IMR-90 (cell line): ENCODE results near the gene SYTL3. TPM values are rescaled to one million over a fixed set of nuclear protein-coding genes. Genes with fewer than 3 reads are reported as not detected.

Source experiments
- ATAC-seq: fragments of 200-7000 bp; cut with Tn5 transposase; 2 replicates; pipeline ENCODE4 v1.9.1; 2020; ENCODE audit warnings: low read depth, mild to moderate bottlenecking, moderate library complexity
- BruUV-seq: library from RNA; stranded (reverse); fragments of 400-500 nt; replicated peaks from 2 replicates; lab custom pipeline; 2021; lab: Mats Ljungman, UMichigan
- CTCF ChIA-PET: fragments of 300-600 bp; formaldehyde crosslinking; extraction: SDS; loops from one replicate; lab custom pipeline; 2021; ENCODE audit warnings: antibody characterized with exemption; lab: Yijun Ruan, JAX
- POLR2A ChIA-PET: fragments of 300-600 bp; sonication (Branson Sonifier 250); formaldehyde crosslinking; loops from one replicate; lab custom pipeline; 2022; ENCODE audit warnings: antibody characterized with exemption; ENCODE audit not compliant: unreplicated experiment; lab: Charles Lee
- DNase-seq: peaks from one replicate; pipeline ENCODE4 v3.0.0; 2013
- H2AFZ ChIP-seq: replicated peaks from 2 replicates; pipeline ENCODE3; 2013; ENCODE audit warnings: low read length, mild to moderate bottlenecking; ENCODE audit not compliant: poor library complexity
- H2AK5ac ChIP-seq: 2 replicates; pipeline ENCODE4 v1.6.1; 2013; ENCODE audit warnings: low read depth, low read length, inconsistent platforms
- H2AK9ac ChIP-seq: replicated peaks from 2 replicates; pipeline ENCODE3; 2013; ENCODE audit warnings: mild to moderate bottlenecking, low read depth, low read length, moderate library complexity; ENCODE audit not compliant: poor library complexity
- H2BK120ac ChIP-seq: 2 replicates; pipeline ENCODE4 v1.6.1; 2013; ENCODE audit warnings: low read depth, low read length, inconsistent platforms
- H2BK15ac ChIP-seq: 3 replicates; pipeline ENCODE4 v1.6.1; 2013; ENCODE audit warnings: low read depth, low read length, inconsistent platforms
- H2BK20ac ChIP-seq: 2 replicates; pipeline ENCODE4 v1.6.1; 2013; ENCODE audit warnings: low read depth, mild to moderate bottlenecking, inconsistent platforms, low read length, moderate library complexity
- H2BK5ac ChIP-seq: 2 replicates; pipeline ENCODE4 v1.6.1; 2013; ENCODE audit warnings: mild to moderate bottlenecking, low read depth, low read length, inconsistent platforms; ENCODE audit not compliant: poor library complexity, severe bottlenecking
- H3K14ac ChIP-seq: replicated peaks from 2 replicates; pipeline ENCODE4 v1.6.1; 2013; ENCODE audit warnings: low read depth, low read length, inconsistent platforms
- H3K18ac ChIP-seq: 2 replicates; pipeline ENCODE4 v1.6.1; 2013; ENCODE audit warnings: low read depth, low read length, control low read depth
- H3K23ac ChIP-seq: 2 replicates; pipeline ENCODE4 v1.6.1; 2013; ENCODE audit warnings: low read depth, low read length, inconsistent platforms
- H3K27ac ChIP-seq: 2 replicates; pipeline ENCODE4 v1.5.1; 2013; ENCODE audit warnings: mild to moderate bottlenecking, control low read depth, low read length; ENCODE audit not compliant: insufficient read depth
- H3K27me3 ChIP-seq: 2 replicates; pipeline ENCODE4 v1.6.1; 2013; ENCODE audit warnings: low read length; ENCODE audit not compliant: control insufficient read depth, insufficient read depth
- H3K36me3 ChIP-seq: 2 replicates; pipeline ENCODE4 v1.6.1; 2013; ENCODE audit warnings: low read length, mixed read lengths; ENCODE audit not compliant: control insufficient read depth, insufficient read depth
- H3K4ac ChIP-seq: 2 replicates; pipeline ENCODE4 v1.6.1; 2013; ENCODE audit warnings: low read depth, low read length, inconsistent platforms
- H3K4me1 ChIP-seq: 2 replicates; pipeline ENCODE4 v1.6.1; 2013; ENCODE audit warnings: low read length, mixed read lengths; ENCODE audit not compliant: control insufficient read depth, insufficient read depth
- H3K4me2 ChIP-seq: 2 replicates; pipeline ENCODE4 v1.6.1; 2013; ENCODE audit warnings: low read depth, mild to moderate bottlenecking, control low read depth, low read length, moderate library complexity
- H3K4me3 ChIP-seq: 2 replicates; pipeline ENCODE4 v1.5.1; 2013; ENCODE audit warnings: low read depth, mild to moderate bottlenecking, control low read depth, low read length, moderate library complexity; ENCODE audit not compliant: insufficient read depth
- H3K56ac ChIP-seq: 2 replicates; pipeline ENCODE4 v1.6.1; 2013; ENCODE audit warnings: low read length, inconsistent platforms; ENCODE audit not compliant: insufficient read depth; ENCODE audit errors: extremely low read depth
- H3K79me1 ChIP-seq, 2 experiments: 2 replicates each; pipeline ENCODE4 v1.6.1; 2013; ENCODE audit warnings: low read length in 2 of 2, inconsistent platforms in 1 of 2, low read depth in 1 of 2
- H3K9ac ChIP-seq: 2 replicates; pipeline ENCODE4 v1.6.1; 2013; ENCODE audit warnings: low read depth, low read length, control low read depth
- H3K9me1 ChIP-seq: 2 replicates; pipeline ENCODE4 v1.6.1; 2013; ENCODE audit warnings: low read length, inconsistent platforms; ENCODE audit not compliant: insufficient read depth
- H3K9me3 ChIP-seq: 2 replicates; pipeline ENCODE4 v1.6.1; 2013; ENCODE audit warnings: low read length; ENCODE audit not compliant: control insufficient read depth, insufficient read depth
- H4K20me1 ChIP-seq: 2 replicates; pipeline ENCODE4 v1.6.1; 2013; ENCODE audit warnings: low read length, inconsistent platforms; ENCODE audit not compliant: insufficient read depth
- H4K5ac ChIP-seq: 2 replicates; pipeline ENCODE4 v1.6.1; 2013; ENCODE audit warnings: mild to moderate bottlenecking, low read depth, low read length, control low read depth
- H4K8ac ChIP-seq, 2 experiments: 2 replicates each; pipeline ENCODE4 v1.6.1; 2013; ENCODE audit warnings: low read depth in 2 of 2, low read length in 2 of 2, control low read depth in 1 of 2, inconsistent platforms in 1 of 2
- H4K91ac ChIP-seq: 2 replicates; pipeline ENCODE4 v1.6.1; 2013; ENCODE audit warnings: low read depth, low read length, inconsistent platforms; ENCODE audit not compliant: insufficient read depth
- BHLHE40 ChIP-seq: fragments of 150-350 bp; IDR thresholded peaks from 2 replicates; pipeline ENCODE4 v1.6.1; 2016; ENCODE audit warnings: mild to moderate bottlenecking, low read depth, low read length
- CEBPB ChIP-seq: IDR thresholded peaks from 2 replicates; pipeline ENCODE4 v1.6.1; 2012; ENCODE audit warnings: low read depth, low read length, improper control_type of control experiment
- FOS ChIP-seq: fragments of 150-350 bp; IDR thresholded peaks from 2 replicates; pipeline ENCODE4 v1.6.1; 2016; ENCODE audit warnings: low read depth, low read length
- MAFK ChIP-seq: IDR thresholded peaks from 2 replicates; pipeline ENCODE4 v1.6.1; 2012; ENCODE audit warnings: low read depth, low read length, improper control_type of control experiment
- MXI1 ChIP-seq: IDR thresholded peaks from 2 replicates; pipeline ENCODE4 v1.6.1; 2012; ENCODE audit warnings: low read depth, mild to moderate bottlenecking, low read length, moderate library complexity, borderline replicate concordance
- POLR2A ChIP-seq: IDR thresholded peaks from 2 replicates; pipeline ENCODE4 v1.6.1; 2012; ENCODE audit warnings: mild to moderate bottlenecking, low read depth, low read length
- RFX5 ChIP-seq: IDR thresholded peaks from 2 replicates; pipeline ENCODE4 v1.8.0; 2012; ENCODE audit warnings: low read depth, mild to moderate bottlenecking, low read length, moderate library complexity
- USF2 ChIP-seq: fragments of 150-350 bp; IDR thresholded peaks from 2 replicates; pipeline ENCODE4 v1.6.1; 2017; ENCODE audit warnings: mild to moderate bottlenecking, antibody characterized with exemption, low read length, low read depth
- WGBS, 2 experiments: methylation state at CpG; one replicate each; pipeline versions ENCODE4 v1.1.5 to v1.1.7; 2013; ENCODE audit warnings: missing lambda C conversion rate in 2 of 2; ENCODE audit not compliant: insufficient read length in 1 of 2; ENCODE audit errors: extremely low coverage in 2 of 2; 5-methylcytosine and 5-hydroxymethylcytosine counted together
- dilution Hi-C: fragments of 300-500 bp; cut with HindIII; formaldehyde crosslinking; loops from one replicate; pipeline ENCODE4 v1.14.3; 2018; ENCODE audit warnings: low sequenced_read_pairs; ENCODE audit not compliant: unreplicated experiment
- in situ Hi-C: fragments of 300-500 bp; cut with MboI; formaldehyde crosslinking; loops from 3 replicates; pipeline ENCODE4 v1.14.3; 2019; ENCODE audit warnings: low sequenced_read_pairs, inconsistent platforms, mixed read lengths
- intact Hi-C: fragments of 100-400 bp; cut with micrococcal nuclease; formaldehyde crosslinking; loops from 2 replicates; pipeline ENCODE4 v1.10.0; 2022
- polyA plus RNA-seq, 3 experiments: library from polyadenylated mRNA; depleted of rRNA; stranded (reverse); fragments of >200 nt; gene quantifications; 2 replicates each; pipeline ENCODE4 v1.2.3, GENCODE V29; 2012; ENCODE audit warnings: low replicate concordance in 1 of 3
- total RNA-seq: library from RNA; depleted of rRNA; stranded (reverse); fragments of >200 nt; gene quantifications from 2 replicates; pipeline ENCODE4 v1.2.3, GENCODE V29; 2012
- TF ChIP-seq, protein P1 (sequence below): fragments of 150-350 bp; IDR thresholded peaks from 2 replicates; pipeline ENCODE4 v1.6.1; 2016; ENCODE audit warnings: low read depth, mild to moderate bottlenecking, low read length, moderate library complexity, borderline replicate concordance
- TF ChIP-seq, protein P2 (sequence below): conservative IDR thresholded peaks from 2 replicates; pipeline ENCODE4 v1.5.1; 2012; ENCODE audit warnings: mild to moderate bottlenecking, low read depth, low read length, improper control_type of control experiment

Gene SYTL3
- total and polyA plus RNA-seq, 2 of the 4 experiments (the other 2 are of a cell fraction), result 2.9 to 4.3 TPM

DNA sequence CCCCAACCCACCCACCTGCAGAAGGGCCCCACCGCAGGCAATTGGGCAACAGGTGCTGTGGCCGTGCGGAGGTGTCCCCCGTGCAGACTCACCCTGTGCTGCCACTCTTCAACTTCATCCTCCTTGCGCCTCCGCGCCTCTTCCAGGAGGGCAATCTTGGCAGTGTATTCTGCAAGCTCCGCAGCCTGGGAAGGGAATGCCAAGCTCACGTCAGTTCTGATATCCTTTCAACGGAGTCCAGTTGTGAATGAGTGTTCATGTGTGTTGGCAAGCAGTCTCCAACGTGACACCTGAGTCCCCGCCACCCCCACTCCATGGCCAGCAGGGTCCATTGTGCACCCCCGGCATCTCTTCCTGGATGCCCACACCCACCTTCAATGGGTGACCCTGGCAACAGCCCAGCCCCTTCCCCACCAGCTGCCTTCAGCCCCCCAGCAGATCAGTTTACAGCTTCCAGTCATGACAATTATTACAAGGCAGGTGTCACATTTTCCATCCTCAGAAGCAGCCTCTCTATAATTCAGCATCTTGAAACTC is 119.4 kb downstream of the SYTL3 start:
- Histone ChIP-seq H3K9me3 (no peaks in the 10 kb centered on the region), H2BK15ac (no peak overlapping the region), H2BK5ac (no peak overlapping the region), H3K56ac (no peak overlapping the region), H4K91ac (no peak overlapping the region), H3K79me1 (peaks cover 0 to 6% of the 10 kb centered on the region in 2 experiments; a peak in 3 of 4 replicates), H3K4me3 (no peak overlapping the region), H3K4ac (no peak overlapping the region), H3K36me3 (peaks cover 75% of the 10 kb centered on the region), H3K9me1 (peaks cover 5% of the 10 kb centered on the region; the same call in 1 of the 2 replicates), H4K5ac (no peak overlapping the region), H2BK120ac (no peak overlapping the region), H2BK20ac (no peak overlapping the region), H4K8ac (no peak overlapping the region), H3K27me3 (no peaks in the 10 kb centered on the region), H3K14ac (no peak overlapping the region), H4K20me1 (no peaks in the 10 kb centered on the region), H3K27ac (no peak overlapping the region), H2AFZ (no peak overlapping the region), H3K18ac (no peak overlapping the region), H2AK9ac (no peak overlapping the region), H3K9ac (no peak overlapping the region), H3K4me2 (no peak overlapping the region), H2AK5ac (no peak overlapping the region), H3K4me1 (no peaks in the 10 kb centered on the region), H3K23ac (no peak overlapping the region)
- no CpG with 5 or more reads among the region's 13 CpGs for WGBS, 2 experiments
- in situ Hi-C loops, result no loop called here
- BruUV-seq, result no TSS peak
- no peak for DNase-seq
- CTCF ChIA-PET, result no interaction called here
- dilution Hi-C loops, result no loop called here
- POLR2A ChIA-PET, result no interaction called here
- intact Hi-C loops, result no loop called here
- no peak for ATAC-seq
- TF ChIP-seq CEBPB (no peak), BHLHE40 (no peak), POLR2A (no peak), USF2 (no peak), MXI1 (no peak), FOS (no peak), MAFK (no peak), RFX5 (no peak)
- TF ChIP-seq, protein P1, sequence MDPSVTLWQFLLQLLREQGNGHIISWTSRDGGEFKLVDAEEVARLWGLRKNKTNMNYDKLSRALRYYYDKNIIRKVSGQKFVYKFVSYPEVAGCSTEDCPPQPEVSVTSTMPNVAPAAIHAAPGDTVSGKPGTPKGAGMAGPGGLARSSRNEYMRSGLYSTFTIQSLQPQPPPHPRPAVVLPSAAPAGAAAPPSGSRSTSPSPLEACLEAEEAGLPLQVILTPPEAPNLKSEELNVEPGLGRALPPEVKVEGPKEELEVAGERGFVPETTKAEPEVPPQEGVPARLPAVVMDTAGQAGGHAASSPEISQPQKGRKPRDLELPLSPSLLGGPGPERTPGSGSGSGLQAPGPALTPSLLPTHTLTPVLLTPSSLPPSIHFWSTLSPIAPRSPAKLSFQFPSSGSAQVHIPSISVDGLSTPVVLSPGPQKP, result no peak
- TF ChIP-seq, protein P2, sequence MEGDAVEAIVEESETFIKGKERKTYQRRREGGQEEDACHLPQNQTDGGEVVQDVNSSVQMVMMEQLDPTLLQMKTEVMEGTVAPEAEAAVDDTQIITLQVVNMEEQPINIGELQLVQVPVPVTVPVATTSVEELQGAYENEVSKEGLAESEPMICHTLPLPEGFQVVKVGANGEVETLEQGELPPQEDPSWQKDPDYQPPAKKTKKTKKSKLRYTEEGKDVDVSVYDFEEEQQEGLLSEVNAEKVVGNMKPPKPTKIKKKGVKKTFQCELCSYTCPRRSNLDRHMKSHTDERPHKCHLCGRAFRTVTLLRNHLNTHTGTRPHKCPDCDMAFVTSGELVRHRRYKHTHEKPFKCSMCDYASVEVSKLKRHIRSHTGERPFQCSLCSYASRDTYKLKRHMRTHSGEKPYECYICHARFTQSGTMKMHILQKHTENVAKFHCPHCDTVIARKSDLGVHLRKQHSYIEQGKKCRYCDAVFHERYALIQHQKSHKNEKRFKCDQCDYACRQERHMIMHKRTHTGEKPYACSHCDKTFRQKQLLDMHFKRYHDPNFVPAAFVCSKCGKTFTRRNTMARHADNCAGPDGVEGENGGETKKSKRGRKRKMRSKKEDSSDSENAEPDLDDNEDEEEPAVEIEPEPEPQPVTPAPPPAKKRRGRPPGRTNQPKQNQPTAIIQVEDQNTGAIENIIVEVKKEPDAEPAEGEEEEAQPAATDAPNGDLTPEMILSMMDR, result no peak
